ENCODE results near the gene CAST.

CAST gene

GRCh38 chr5:96758621-96759020, 96.4 kb downstream of the CAST start:
- no peak for DNase-seq (ENCODE audit: low spot score)
- no peak for TF ChIP-seq CTCF (IDR thresholded peaks at IDR 0.05; ENCODE audit: borderline replicate concordance, control extremely low read depth, extremely low read depth, insufficient read depth, missing control alignments)
- in situ Hi-C loops (cut with MboI; ENCODE audit: low sequenced_read_pairs, unreplicated experiment): no loop called here

DNA sequence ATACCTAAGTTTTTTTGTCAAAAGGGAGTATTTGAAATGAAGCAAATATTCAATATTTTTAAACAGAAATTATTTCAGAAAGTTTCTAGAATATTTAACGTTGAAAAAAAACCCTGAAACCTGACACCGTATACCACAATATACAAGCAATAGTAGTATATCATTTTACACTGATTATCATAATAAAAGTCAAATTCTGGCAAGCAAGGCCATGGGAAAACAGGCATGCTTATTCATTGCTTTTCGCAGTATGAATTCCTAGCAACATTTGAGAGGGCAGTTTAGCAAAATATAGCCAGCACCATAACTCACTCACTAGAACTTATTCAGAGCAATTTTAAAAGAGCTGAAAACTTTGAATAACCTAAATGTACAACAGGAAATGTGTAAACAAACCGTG, 99.4 kb downstream of the CAST start:
- no peak for DNase-seq (ENCODE audit: low spot score)
- TF ChIP-seq CTCF (IDR thresholded peaks at IDR 0.05; ENCODE audit: borderline replicate concordance, control extremely low read depth, extremely low read depth, insufficient read depth, missing control alignments): no peak
- in situ Hi-C loops (cut with MboI; ENCODE audit: low sequenced_read_pairs, unreplicated experiment): no loop called here

GRCh38 chr5:96763026-96763425, 100.8 kb downstream of the CAST start:
- no peak for DNase-seq (ENCODE audit: low spot score)
- in situ Hi-C loops (cut with MboI; ENCODE audit: low sequenced_read_pairs, unreplicated experiment): no loop called here
- no peak for TF ChIP-seq CTCF (IDR thresholded peaks at IDR 0.05; ENCODE audit: borderline replicate concordance, control extremely low read depth, extremely low read depth, insufficient read depth, missing control alignments)

GRCh38 chr5:96765043-96765442, 102.9 kb downstream of the CAST start:
- TF ChIP-seq CTCF (IDR thresholded peaks at IDR 0.05; ENCODE audit: borderline replicate concordance, control extremely low read depth, extremely low read depth, insufficient read depth, missing control alignments): no peak
- in situ Hi-C loops (cut with MboI; ENCODE audit: low sequenced_read_pairs, unreplicated experiment): no loop called here
- DNase-seq (ENCODE audit: low spot score): no peak

DNA sequence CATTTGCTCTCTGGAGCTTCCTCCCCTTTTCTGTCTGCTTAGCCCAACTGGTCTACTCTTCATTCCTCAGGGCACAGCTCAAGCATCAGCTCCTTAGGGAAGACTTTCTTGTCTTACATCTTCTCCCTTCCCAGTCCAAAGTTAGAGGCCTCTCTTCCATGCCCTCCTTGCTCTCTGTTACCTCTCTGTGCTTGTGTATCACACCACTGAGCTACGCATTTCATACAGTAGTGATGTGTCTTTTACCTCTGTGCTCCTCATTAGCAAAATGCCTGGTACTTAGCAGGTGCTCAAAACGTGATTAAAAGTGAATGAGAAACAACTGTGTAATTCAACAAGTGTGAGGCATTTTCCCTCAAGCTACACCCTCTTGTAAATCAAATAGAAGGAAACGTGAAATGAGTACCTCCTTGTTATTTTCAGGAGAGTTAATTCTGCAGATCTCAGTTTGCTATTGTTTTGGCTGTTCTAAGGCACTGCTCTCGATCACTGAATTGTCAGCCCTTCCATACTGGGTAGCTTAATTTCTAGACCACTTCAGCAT, 106.6 kb downstream of the CAST start:
- DNase-seq (ENCODE audit: low spot score): no peak
- TF ChIP-seq CTCF (IDR thresholded peaks at IDR 0.05; ENCODE audit: borderline replicate concordance, control extremely low read depth, extremely low read depth, insufficient read depth, missing control alignments): no peak
- in situ Hi-C loops (cut with MboI; ENCODE audit: low sequenced_read_pairs, unreplicated experiment): no loop called here

GRCh38 chr5:96771395-96771794, 109.2 kb downstream of the CAST start:
- in situ Hi-C loops (cut with MboI; ENCODE audit: low sequenced_read_pairs, unreplicated experiment): no loop called here
- no peak for DNase-seq (ENCODE audit: low spot score)
- no peak for TF ChIP-seq CTCF (IDR thresholded peaks at IDR 0.05; ENCODE audit: borderline replicate concordance, control extremely low read depth, extremely low read depth, insufficient read depth, missing control alignments)

- no peak for DNase-seq (ENCODE audit: low spot score)
- TF ChIP-seq CTCF (IDR thresholded peaks at IDR 0.05; ENCODE audit: borderline replicate concordance, control extremely low read depth, extremely low read depth, insufficient read depth, missing control alignments): no peak
- in situ Hi-C loops (cut with MboI; ENCODE audit: low sequenced_read_pairs, unreplicated experiment): no loop called here
Measured at GRCh38 chr5:96772111-96772510, 109.9 kb downstream of the CAST start.
